ENCODE results near the gene MINK1. TPM values are rescaled to one million over a fixed set of nuclear protein-coding genes. Genes with fewer than 3 reads are reported as not detected.
"Not testable (repeated sequence)": the region's sequence is repeated elsewhere in the genome, so short reads cannot be mapped to it uniquely, and the experiment has no call there.

MINK1 gene
- total RNA-seq, 3 donors from 2014 or later (not counting 1 experiment from before 2014, with no cell fraction given) = 103 to 122 (median 110) TPM

GRCh38 chr17:4862720-4863119 is 29.6 kb downstream of the MINK1 start:
- ATAC-seq (no peak), DNase-seq (no peak)
- H3K36me3 Mint-ChIP-seq = no peaks in the 10 kb centered on the region
- H3K27me3 Mint-ChIP-seq (ENCODE audit: low read depth in 2 of 2) = no peaks in the 10 kb centered on the region
- no peak overlapping the region for H3K4me3 ChIP-seq (ENCODE audit: low read length)
- WGBS (ENCODE audit: insufficient coverage) = 97% methylated on average over 4 of the region's 4 CpGs
- H3K9me3 Mint-ChIP-seq = no peaks in the 10 kb centered on the region
- no peak overlapping the region for H3K4me3 Mint-ChIP-seq
- peaks cover 5 to 13% of the 10 kb centered on the region in 2 donors for H3K4me1 Mint-ChIP-seq
- intact Hi-C loops (cut with micrococcal nuclease) = no loop called here
- peaks cover 6% of the 10 kb centered on the region for H3K36me3 ChIP-seq (ENCODE audit: control insufficient read depth, insufficient read depth, low read length)
- no peaks in the 10 kb centered on the region for H3K4me1 ChIP-seq (ENCODE audit: control insufficient read depth, insufficient read depth, low read length)
- no peaks in the 10 kb centered on the region for H3K27me3 ChIP-seq (ENCODE audit: control insufficient read depth, insufficient read depth, low read length)
- H3K27ac ChIP-seq (ENCODE audit: low read length) = no peak overlapping the region
- no peak overlapping the region for H3K27ac Mint-ChIP-seq
- no peaks in the 10 kb centered on the region for H3K9me3 ChIP-seq (ENCODE audit: control insufficient read depth, insufficient read depth, low read length)
- TF ChIP-seq, protein P1, sequence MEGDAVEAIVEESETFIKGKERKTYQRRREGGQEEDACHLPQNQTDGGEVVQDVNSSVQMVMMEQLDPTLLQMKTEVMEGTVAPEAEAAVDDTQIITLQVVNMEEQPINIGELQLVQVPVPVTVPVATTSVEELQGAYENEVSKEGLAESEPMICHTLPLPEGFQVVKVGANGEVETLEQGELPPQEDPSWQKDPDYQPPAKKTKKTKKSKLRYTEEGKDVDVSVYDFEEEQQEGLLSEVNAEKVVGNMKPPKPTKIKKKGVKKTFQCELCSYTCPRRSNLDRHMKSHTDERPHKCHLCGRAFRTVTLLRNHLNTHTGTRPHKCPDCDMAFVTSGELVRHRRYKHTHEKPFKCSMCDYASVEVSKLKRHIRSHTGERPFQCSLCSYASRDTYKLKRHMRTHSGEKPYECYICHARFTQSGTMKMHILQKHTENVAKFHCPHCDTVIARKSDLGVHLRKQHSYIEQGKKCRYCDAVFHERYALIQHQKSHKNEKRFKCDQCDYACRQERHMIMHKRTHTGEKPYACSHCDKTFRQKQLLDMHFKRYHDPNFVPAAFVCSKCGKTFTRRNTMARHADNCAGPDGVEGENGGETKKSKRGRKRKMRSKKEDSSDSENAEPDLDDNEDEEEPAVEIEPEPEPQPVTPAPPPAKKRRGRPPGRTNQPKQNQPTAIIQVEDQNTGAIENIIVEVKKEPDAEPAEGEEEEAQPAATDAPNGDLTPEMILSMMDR (IDR thresholded peaks at IDR 0.05) = no peak

DNA sequence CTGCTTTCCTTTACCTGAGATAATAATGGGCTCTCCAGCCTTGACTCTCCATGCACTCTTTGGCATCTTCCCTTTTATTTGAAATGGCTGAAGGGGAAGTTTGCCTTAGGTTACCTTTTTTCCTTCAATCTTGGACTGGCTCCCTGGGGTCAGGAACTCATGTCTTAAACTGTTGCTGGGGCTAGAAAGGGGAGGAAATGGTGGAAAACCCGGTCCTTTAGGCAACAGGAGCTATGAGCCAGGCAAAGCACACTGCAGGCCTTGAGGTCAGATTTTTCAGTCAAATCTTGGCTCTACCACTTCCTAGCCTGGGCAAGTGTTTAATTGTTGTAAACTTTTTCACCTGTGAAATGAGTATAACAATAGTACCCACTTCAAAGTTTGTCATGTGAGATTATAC is 30.2 kb downstream of the MINK1 start:
- no peaks in the 10 kb centered on the region for H3K4me1 ChIP-seq (ENCODE audit: control insufficient read depth, insufficient read depth, low read length)
- no peak overlapping the region for H3K4me3 ChIP-seq (ENCODE audit: low read length)
- H3K36me3 ChIP-seq (ENCODE audit: control insufficient read depth, insufficient read depth, low read length) = peaks cover 6% of the 10 kb centered on the region
- TF ChIP-seq, protein P1 (IDR thresholded peaks at IDR 0.05) = no peak
- H3K9me3 ChIP-seq (ENCODE audit: control insufficient read depth, insufficient read depth, low read length) = no peaks in the 10 kb centered on the region
- Mint-ChIP-seq H3K4me3 (no peak overlapping the region), H3K4me1 (peaks cover 8 to 10% of the 10 kb centered on the region in 2 donors), H3K27ac (no peak overlapping the region), H3K36me3 (no peaks in the 10 kb centered on the region), H3K9me3 (no peaks in the 10 kb centered on the region), H3K27me3 (ENCODE audit: low read depth in 2 of 2) (no peaks in the 10 kb centered on the region)
- H3K27me3 ChIP-seq (ENCODE audit: control insufficient read depth, insufficient read depth, low read length) = no peaks in the 10 kb centered on the region
- WGBS (ENCODE audit: insufficient coverage) = 100% methylated on average over 1 of the region's 1 CpG
- intact Hi-C loops (cut with micrococcal nuclease) = no loop called here
- DNase-seq (no peak), ATAC-seq (no peak)
- no peak overlapping the region for H3K27ac ChIP-seq (ENCODE audit: low read length)

DNA sequence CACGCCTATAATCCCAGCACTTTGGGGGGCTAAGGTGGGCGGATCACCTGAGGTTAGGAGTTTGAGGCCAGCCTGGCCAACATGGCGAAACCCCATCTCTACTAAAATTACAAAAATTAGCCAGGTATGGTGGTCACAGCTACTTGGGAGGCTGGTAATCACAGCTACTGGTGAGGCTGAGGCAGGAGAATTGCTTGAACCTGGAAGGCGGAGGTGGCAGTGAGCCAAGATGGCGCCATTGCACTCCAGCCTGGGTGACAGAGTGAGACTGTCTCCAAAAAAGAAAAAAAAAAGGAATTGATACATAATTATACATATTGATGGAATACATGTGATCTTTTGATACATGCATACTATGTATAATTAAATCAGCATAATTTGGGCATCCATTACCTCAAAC is 34.4 kb downstream of the MINK1 start:
- H3K27ac ChIP-seq (ENCODE audit: low read length); DNase-seq; H3K4me3 ChIP-seq (ENCODE audit: low read length); H3K9me3 Mint-ChIP-seq; H3K4me3 Mint-ChIP-seq; H3K4me1 ChIP-seq (ENCODE audit: control insufficient read depth, insufficient read depth, low read length); H3K9me3 ChIP-seq (ENCODE audit: control insufficient read depth, insufficient read depth, low read length); H3K27ac Mint-ChIP-seq; H3K27me3 Mint-ChIP-seq (ENCODE audit: low read depth in 2 of 2); intact Hi-C loops (cut with micrococcal nuclease); ATAC-seq; H3K36me3 ChIP-seq (ENCODE audit: control insufficient read depth, insufficient read depth, low read length); H3K36me3 Mint-ChIP-seq; H3K27me3 ChIP-seq (ENCODE audit: control insufficient read depth, insufficient read depth, low read length); H3K4me1 Mint-ChIP-seq: not testable (repeated sequence)
- WGBS (ENCODE audit: insufficient coverage) = 87% methylated on average over 5 of the region's 5 CpGs

DNA sequence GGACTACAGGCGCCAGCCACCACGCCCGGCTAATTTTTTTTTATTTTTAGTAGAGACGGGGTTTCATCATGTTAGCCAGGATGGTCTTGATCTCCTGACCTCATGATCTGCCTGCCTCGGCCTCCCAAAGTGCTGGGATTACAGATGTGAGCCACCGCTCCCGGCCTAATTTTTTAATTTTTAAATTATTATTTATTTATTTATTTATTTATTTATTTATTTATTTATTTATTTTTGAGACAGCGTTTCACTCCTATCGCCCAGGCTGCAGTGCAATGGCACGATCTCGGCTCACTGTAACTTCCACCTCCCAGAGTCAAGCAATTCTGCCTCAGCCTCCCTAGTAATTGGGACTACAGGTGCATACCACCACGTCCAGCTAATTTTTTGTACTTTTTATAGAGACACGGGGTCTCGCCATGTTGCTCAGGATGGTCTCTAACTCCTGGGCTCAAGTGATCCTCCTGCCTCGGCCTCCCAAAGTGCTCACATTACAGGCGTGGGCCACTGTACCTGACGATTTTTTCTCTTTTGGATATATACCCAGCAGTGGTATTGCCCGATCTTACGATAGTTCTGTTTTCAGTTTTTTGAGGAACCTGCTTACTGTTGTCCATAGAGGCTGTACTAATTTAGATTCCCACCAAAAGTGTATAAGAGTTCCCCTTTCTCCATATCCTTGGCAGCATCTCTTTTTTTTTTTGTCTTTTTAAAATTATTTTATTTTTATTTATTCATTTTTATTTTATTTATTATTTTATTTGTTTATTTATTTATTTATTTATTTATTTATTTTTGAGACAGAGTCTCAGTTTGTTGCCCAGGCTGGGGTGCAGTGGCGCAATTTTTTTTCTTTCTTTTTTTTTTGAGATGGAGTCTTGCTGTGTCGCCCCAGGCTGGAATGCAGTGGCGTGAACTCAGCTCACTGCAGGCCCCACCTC is 36.2 kb downstream of the MINK1 start:
- H3K9me3 ChIP-seq (ENCODE audit: control insufficient read depth, insufficient read depth, low read length); H3K27me3 ChIP-seq (ENCODE audit: control insufficient read depth, insufficient read depth, low read length); H3K27ac ChIP-seq (ENCODE audit: low read length); H3K4me1 ChIP-seq (ENCODE audit: control insufficient read depth, insufficient read depth, low read length); H3K36me3 Mint-ChIP-seq; H3K27me3 Mint-ChIP-seq (ENCODE audit: low read depth in 2 of 2); DNase-seq; H3K4me3 ChIP-seq (ENCODE audit: low read length); H3K27ac Mint-ChIP-seq; H3K4me3 Mint-ChIP-seq; ATAC-seq; H3K36me3 ChIP-seq (ENCODE audit: control insufficient read depth, insufficient read depth, low read length); H3K9me3 Mint-ChIP-seq; intact Hi-C loops (cut with micrococcal nuclease): not testable (repeated sequence)
- 94% methylated on average over 19 of the region's 22 CpGs for WGBS (ENCODE audit: insufficient coverage)
- H3K4me1 Mint-ChIP-seq = peaks cover 5 to 11% of the 10 kb centered on the region in 2 donors
